GM18499 (cell line): ENCODE results near the gene PHYHIPL.

Experiments
- ATAC-seq: cut with Tn5 transposase; IDR thresholded peaks from one replicate; pipeline ENCODE4 v1.9.1; 2021; ENCODE audit warnings: moderate number of reproducible peaks; ENCODE audit not compliant: insufficient read depth, unreplicated experiment

PHYHIPL gene

GRCh38 chr10:59285073-59285472 is 108.6 kb downstream of the PHYHIPL start:
- no peak for ATAC-seq

GRCh38 chr10:59285848-59286247 is 109.4 kb downstream of the PHYHIPL start:
- ATAC-seq, result no peak

- no peak for ATAC-seq
Observed at GRCh38 chr10:59287587-59288255, 111.3 kb downstream of the PHYHIPL start.

- no peak for ATAC-seq
Observed at GRCh38 chr10:59289853-59290252, 113.4 kb downstream of the PHYHIPL start.

GRCh38 chr10:59290448-59290847 is 114.0 kb downstream of the PHYHIPL start:
- ATAC-seq, result no peak
